Activated CD4-positive, alpha-beta T cell treated with anti-CD3 and anti-CD28 coated beads for 4 hours (primary cell): Measurements from ENCODE around the gene DDX25.

Experiments
- DNase-seq, 2 donors: peaks; one replicate each; pipeline ENCODE4 v3.0.0-alpha.2; 2020

Gene DDX25

GRCh38 chr11:125952559-125952958 lies 48.3 kb downstream of the DDX25 start:
- no peak for DNase-seq

GRCh38 chr11:125952973-125953372 lies 48.7 kb downstream of the DDX25 start:
- no peak for DNase-seq

GRCh38 chr11:125953401-125953935 lies 49.2 kb downstream of the DDX25 start:
- no peak for DNase-seq

GRCh38 chr11:125954123-125954944 lies 50.0 kb downstream of the DDX25 start:
- DNase-seq: no peak

- DNase-seq: no peak
These were observed 50.8 kb downstream of the DDX25 start for GRCh38 chr11:125954945-125955640.

GRCh38 chr11:125955856-125956255 lies 51.5 kb downstream of the DDX25 start:
- DNase-seq: no peak

GRCh38 chr11:125956391-125957134 lies 52.3 kb downstream of the DDX25 start:
- DNase-seq: no peak

- no peak for DNase-seq
These were observed 53.5 kb downstream of the DDX25 start for GRCh38 chr11:125957618-125958332.

- DNase-seq: no peak
These were observed 54.6 kb downstream of the DDX25 start for GRCh38 chr11:125958872-125959400.

- no peak for DNase-seq
These were observed 55.2 kb downstream of the DDX25 start for GRCh38 chr11:125959511-125959910.

GRCh38 chr11:125959931-125960330 lies 55.6 kb downstream of the DDX25 start:
- DNase-seq: no peak

- no peak for DNase-seq
These were observed 56.5 kb downstream of the DDX25 start for GRCh38 chr11:125960771-125961170.

- DNase-seq: no peak
These were observed 63.2 kb downstream of the DDX25 start for GRCh38 chr11:125967515-125967914.

GRCh38 chr11:125968354-125968753 lies 64.0 kb downstream of the DDX25 start:
- DNase-seq: no peak

GRCh38 chr11:125971618-125972017 lies 67.3 kb downstream of the DDX25 start:
- no peak for DNase-seq

GRCh38 chr11:125974284-125974683 lies 70.0 kb downstream of the DDX25 start:
- no peak for DNase-seq

GRCh38 chr11:125975634-125976033 lies 71.3 kb downstream of the DDX25 start:
- DNase-seq: no peak

- no peak for DNase-seq
These were observed 71.8 kb downstream of the DDX25 start for GRCh38 chr11:125976156-125976555.

GRCh38 chr11:125977333-125977732 lies 73.0 kb downstream of the DDX25 start:
- no peak for DNase-seq

GRCh38 chr11:125978181-125978716 lies 73.9 kb downstream of the DDX25 start:
- no peak for DNase-seq
